HG03139 (cell line): Measurements from ENCODE around the gene JMJD8.

Source experiments
- ATAC-seq: cut with Tn5 transposase; IDR thresholded peaks from one replicate; pipeline ENCODE4 v1.9.1; 2021; ENCODE audit not compliant: unreplicated experiment

The JMJD8 gene

GRCh38 chr16:662095-662494 lies 22.0 kb downstream of the JMJD8 start:
- ATAC-seq, result no peak

DNA sequence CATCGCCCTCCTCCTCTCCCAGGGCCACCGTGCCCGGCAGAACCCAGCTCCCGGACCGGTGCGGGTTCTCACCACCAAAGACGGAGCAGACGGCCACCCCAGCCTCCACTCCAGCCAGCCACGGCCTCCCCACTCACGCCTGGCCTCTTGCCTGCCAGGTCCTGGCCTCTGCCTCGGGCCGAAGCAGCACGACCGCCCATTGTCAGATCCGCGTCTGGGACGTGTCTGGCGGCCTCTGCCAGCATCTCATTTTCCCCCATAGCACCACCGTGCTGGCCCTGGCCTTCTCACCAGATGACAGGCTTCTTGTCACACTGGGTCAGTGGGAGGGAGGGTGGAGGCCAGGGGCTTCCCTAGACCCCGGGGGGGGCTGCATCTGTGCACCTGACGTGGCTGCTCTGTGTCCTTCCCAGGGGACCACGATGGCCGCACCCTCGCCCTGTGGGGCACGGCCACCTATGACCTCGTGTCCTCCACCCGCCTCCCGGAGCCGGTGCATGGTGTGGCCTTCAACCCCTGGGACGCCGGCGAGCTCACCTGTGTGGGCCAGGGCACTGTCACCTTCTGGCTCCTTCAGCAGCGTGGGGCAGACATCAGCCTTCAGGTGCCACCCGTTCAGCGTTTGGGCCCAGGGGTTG lies 22.8 kb downstream of the JMJD8 start:
- ATAC-seq, result no peak

GRCh38 chr16:660459-661183 lies 23.5 kb downstream of the JMJD8 start:
- ATAC-seq, result no peak

GRCh38 chr16:660132-660458 lies 24.0 kb downstream of the JMJD8 start:
- ATAC-seq, result no peak

DNA sequence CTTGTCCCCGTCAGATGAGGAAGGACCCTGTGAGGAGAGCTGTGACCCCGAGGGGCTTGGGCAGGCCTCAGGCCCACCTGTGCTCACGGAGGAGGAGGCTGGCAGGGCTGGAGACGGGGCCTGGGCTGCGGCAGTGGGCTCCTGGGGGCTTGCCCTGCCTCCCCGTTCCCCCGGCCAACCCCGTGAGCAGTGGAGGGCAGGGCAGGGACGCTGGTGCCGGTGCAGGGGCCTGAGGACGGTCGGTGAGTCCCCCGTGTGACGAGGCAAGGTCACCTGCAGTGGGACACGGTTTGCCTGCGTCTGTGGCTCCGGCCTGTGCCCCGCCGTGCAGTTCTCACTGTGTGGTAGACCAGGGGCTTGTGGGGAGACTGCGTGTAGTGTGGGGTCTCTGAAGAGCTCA lies 24.5 kb downstream of the JMJD8 start:
- ATAC-seq, result no peak

DNA sequence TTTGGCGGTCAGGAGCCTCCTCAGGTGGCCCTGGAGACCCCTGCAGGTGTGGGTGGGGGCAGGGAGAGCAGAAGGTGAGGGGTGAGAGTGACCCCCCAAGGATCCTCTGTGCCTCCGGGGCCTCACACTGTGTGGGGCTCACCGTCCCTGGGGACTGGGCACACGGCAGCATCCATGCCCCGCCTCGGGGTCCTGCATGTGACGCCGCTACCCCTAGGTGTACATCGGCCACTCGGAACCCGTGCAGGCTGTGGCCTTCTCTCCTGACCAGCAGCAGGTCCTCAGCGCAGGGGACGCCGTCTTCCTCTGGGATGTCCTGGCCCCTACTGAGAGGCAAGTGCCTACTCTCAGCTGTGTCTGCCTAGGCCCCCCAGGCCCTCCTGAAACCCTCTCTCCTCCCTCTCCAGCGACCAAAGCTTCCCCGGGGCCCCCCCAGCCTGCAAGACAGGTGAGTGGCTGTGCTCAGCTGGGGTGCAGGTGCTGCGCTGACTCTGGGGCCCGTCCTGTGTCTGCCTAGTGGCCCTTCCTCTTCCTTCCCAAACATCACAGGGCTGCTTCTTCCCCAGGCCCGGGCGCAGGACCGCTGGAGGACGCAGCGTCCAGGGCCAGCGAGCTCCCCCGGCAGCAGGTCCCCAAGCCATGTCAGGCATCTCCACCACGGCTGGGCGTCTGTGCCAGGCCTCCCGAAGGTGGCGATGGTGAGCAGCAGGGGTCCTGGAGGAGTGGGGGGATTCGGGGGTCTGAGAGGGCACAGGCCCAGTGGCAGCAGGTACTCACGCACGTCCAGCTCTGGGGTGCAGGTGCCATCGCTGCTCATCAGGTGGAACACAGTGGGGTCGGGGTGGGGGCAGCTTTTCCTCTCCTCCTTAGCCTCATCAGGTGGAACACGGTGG lies 25.2 kb downstream of the JMJD8 start:
- no peak for ATAC-seq

DNA sequence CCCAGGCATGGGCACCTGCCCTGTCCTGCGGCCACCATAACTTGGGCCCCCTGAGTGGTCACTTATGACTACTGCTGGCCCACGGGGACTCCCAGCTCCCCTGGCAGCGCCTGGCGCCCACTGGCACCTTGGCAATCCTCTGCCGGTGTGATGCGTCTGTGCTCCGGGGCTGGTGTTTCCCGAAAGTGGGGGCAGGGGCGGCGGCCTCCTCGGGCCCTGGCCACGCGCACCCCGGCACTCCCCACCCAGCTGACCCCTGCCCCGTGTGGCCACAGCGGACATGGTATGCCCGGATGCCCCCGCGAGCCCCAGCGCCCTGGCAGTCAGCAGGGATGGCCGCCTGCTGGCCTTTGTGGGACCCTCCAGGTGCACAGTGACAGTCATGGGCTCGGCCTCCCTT lies 26.6 kb downstream of the JMJD8 start:
- ATAC-seq, result no peak

DNA sequence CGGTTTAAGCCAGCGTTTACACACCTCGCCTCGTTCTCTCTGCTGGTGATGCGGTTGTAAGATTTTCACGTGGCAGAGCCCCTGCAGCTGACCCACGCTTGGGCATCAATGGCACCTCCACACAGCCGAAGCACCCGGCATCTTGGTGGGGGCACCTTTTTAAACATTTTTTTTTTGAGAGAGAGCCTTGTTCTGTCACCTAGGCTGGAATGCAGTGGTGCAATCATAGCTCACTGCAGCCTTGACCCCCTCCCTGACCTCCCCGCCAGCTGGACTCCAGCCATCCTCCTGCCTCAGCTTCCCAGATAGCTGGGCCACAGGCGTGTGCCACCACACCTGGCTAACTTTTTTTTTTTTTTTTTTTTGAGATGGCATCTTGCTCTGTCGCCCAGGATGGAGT lies 30.1 kb downstream of the JMJD8 start:
- no peak for ATAC-seq

DNA sequence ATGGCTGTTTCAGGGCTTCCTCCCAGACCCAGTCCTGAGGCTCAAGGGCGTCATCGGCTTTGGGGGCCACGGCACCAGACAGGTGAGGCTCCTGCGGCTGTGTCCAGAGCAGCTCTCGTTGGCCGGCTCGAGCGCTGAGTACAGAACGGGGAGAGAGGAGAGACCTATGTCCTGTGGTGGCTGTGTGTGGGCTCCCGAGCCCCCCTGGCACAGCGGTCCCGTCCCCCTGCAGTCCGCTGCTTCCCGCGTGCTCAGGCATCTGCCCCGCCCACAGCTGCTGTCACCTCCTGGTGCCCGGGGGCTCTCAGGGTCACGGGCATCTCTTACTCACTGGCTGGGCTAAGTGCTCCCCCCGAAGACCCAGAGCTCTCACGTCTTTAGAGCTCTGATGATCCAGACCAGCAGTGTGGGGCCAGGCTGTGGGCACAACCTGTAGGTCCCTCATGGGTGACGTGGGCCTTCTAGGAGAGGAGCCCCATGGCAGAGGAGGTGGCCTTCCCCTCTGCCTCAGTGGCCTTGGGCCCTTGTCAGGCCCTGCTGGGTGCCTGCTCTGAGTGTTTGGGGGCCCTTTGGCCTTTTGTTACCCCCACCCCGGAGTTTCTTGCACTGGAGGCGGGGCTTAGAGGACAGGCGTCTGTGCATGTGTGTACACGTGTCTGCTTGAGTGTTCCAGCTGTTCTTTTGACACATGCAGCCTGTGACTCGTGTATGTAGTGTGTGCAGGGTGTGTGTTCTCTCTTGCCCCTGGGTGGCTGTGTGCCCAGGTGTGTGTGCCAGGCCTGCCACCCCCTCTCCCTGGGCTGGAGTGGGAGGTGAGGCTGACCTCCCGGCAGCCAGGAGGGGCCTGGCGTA lies 31.5 kb downstream of the JMJD8 start:
- ATAC-seq, result no peak

DNA sequence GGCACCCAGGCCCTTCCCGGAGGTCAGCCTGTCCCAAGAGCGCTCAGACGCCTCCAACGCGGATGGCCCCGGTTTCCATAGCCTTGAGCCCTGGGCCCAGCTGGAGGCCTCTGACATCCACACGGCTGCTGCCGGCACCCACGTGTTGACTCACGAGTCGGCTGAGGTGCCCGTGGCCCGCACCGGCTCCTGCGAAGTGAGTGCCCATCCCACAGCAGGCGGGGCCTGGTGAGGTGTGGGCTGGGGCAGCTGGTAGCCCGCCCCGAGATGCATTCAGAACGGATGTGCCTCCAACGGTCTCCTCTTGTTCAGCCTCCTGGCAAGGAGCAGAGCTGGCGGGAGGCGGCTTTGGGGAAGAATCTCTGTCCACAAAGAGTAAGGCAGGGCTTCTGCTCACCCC lies 32.3 kb downstream of the JMJD8 start:
- ATAC-seq, result no peak

DNA sequence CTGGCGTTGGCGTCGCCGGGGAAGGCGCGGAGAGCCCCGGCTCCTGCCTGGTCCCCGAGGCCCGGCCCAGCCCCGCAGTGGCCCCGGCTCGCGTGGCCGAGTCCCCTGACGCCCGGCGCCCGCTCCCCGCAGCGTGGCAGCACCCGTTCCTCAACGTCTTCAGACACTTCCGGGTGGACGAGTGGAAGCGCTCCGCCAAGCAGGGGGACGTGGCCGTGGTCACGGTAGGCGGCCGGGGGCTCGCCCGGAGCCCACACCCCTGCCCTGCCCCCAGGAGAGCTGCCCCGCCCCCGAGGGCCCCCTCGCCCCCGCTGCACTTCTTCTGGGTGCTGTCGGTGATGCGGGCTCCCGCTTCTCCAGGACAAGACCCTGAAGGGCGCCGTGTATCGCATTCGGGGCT lies 34.5 kb downstream of the JMJD8 start:
- peak; percentile 4 for ATAC-seq

GRCh38 chr16:648781-649589 lies 35.1 kb downstream of the JMJD8 start, which contains the start of gene WDR90:
Gene WDR90, plus strand, starts transcription at chr16:649365. Its CDS starts 52 bp downstream, at chr16:649417.
- ATAC-seq, result peak; percentile 77

GRCh38 chr16:648071-648780 lies 35.9 kb downstream of the JMJD8 start:
- ATAC-seq, result no peak

- no peak for ATAC-seq
Observed at GRCh38 chr16:647173-647902, 36.8 kb downstream of the JMJD8 start.

DNA sequence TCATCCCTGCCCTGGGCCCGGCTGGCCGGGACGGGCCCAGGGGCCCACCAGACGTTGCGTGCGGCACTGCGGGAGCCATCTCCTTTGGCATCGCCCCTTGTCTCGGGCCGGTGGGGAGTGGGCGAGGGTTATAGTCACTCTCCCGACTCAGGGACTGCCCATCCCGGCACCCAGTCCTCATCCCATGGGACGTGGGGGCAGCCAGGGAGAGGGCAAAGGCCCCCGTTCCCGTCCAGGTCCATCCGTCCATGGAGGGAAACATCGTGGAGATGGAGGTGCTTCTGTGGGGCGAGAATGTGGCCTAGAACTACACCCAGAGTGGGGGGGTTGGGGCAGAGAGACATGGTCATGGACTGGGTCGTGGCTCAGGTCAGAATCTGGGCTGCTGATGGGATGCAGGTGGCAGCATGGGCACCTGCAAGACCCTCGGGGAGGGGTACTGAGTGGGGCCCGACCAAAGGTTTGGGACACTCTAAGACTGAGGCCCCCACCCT lies 37.4 kb downstream of the JMJD8 start:
- ATAC-seq, result no peak

GRCh38 chr16:645852-646678 lies 38.1 kb downstream of the JMJD8 start:
- ATAC-seq, result no peak

DNA sequence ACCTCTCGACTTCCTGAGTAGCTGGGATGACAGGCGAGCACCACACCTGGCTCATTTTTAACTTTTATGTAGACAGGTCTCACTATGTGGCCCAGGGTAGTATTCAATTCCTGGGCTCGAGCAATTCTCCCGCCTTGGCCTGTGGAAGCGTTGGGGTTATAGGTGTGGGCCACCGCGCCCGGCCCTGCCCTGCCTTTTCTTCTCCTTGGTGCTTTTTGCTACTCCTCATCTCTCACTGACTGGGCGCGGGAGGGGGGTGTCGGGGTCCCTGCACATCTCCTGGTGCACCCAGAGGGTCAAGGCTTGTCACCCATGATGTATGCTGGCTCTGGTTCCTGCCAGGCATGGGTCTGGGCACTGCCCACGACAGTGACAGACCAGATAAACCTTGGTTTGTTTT lies 39.6 kb downstream of the JMJD8 start:
- no peak for ATAC-seq

- ATAC-seq, result no peak
Observed at GRCh38 chr16:643050-643368, 41.1 kb downstream of the JMJD8 start.
